Testis (tissue), 3 donors: ENCODE measurements around the gene MAGI1. TPM values are rescaled to one million over a fixed set of nuclear protein-coding genes. Genes with fewer than 3 reads are reported as not detected.

Experiments used
- DNase-seq: peaks from one replicate; pipeline ENCODE4 v3.0.0-alpha.2; 2019
- H3K27ac ChIP-seq, 2 donors: fragments of 200-600 bp; sonication (generic); one replicate each; pipeline ENCODE4 v1.5.1; 2019
- H3K27me3 ChIP-seq: fragments of 200-600 bp; sonication (generic); one replicate; pipeline ENCODE4 v1.5.1; 2019
- H3K36me3 ChIP-seq: fragments of 200-600 bp; sonication (generic); one replicate; pipeline ENCODE4 v1.5.1; 2017; ENCODE audit warnings: low read depth; ENCODE audit errors: missing control alignments
- H3K4me1 ChIP-seq: fragments of 200-600 bp; sonication (generic); one replicate; pipeline ENCODE4 v1.5.1; 2019
- H3K4me3 ChIP-seq, 2 donors: fragments of 200-600 bp; sonication (generic); one replicate each; pipeline ENCODE4 v1.5.1; 2017 to 2019
- H3K9me3 ChIP-seq: fragments of 200-600 bp; sonication (generic); one replicate; pipeline ENCODE4 v1.5.1; 2017
- POLR2A ChIP-seq: fragments of 450-650 bp; IDR thresholded peaks from one replicate; pipeline ENCODE4 v1.6.1; 2017; ENCODE audit warnings: antibody characterized with exemption, mild to moderate bottlenecking, moderate library complexity
- WGBS, 2 donors: methylation state at CpG; one replicate each; pipeline ENCODE4 v1.1.5; 2018; 5-methylcytosine and 5-hydroxymethylcytosine counted together
- intact Hi-C: fragments of 100-400 bp; cut with DNase I; formaldehyde crosslinking; loops from one replicate; pipeline ENCODE4 v1.15.1; 2023; ENCODE audit warnings: low total_unique reads
- polyA plus RNA-seq: library from polyadenylated mRNA; stranded (reverse); fragments of 350-450 nt; fragmentation: Illumina TruSeq; extraction: RNeasy Lipid Tissue Mini Kit (QIAGEN cat#74804); gene quantifications from one replicate; pipeline ENCODE4 v1.2.3, GENCODE V29; 2014; ENCODE audit warnings: low read depth, low replicate concordance; ENCODE audit not compliant: insufficient read depth
- total RNA-seq, 2 donors: library from RNA; depleted of rRNA; stranded (reverse); fragments of >200 nt; gene quantifications; one replicate each; pipeline ENCODE4 v1.2.3, GENCODE V29; 2016
- TF ChIP-seq, protein P1 (sequence below), 3 experiments: fragments of 450-650 bp in 2 of 3; fragments of 200-600 bp in 1 of 3; sonication (generic) in 1 of 3; IDR thresholded peaks; one replicate each; pipeline ENCODE4 v1.5.1; 2016 to 2019; ENCODE audit warnings: antibody characterized with exemption in 3 of 3, mild to moderate bottlenecking in 2 of 3, moderate library complexity in 1 of 3

The MAGI1 gene
- total and polyA plus RNA-seq, 3 donors from 2014 or later: 55.4 to 60.4 (median 56.1) TPM

GRCh38 chr3:65625305-65625704 lies 413.4 kb downstream of the MAGI1 start:
- intact Hi-C loops: no loop called here
- Histone ChIP-seq H3K9me3 (no peaks in the 10 kb centered on the region), H3K27me3 (no peaks in the 10 kb centered on the region), H3K4me3 (no peak overlapping the region), H3K36me3 (no peaks in the 10 kb centered on the region), H3K4me1 (no peaks in the 10 kb centered on the region), H3K27ac (no peak overlapping the region)
- no peak for TF ChIP-seq POLR2A
- TF ChIP-seq, protein P1, sequence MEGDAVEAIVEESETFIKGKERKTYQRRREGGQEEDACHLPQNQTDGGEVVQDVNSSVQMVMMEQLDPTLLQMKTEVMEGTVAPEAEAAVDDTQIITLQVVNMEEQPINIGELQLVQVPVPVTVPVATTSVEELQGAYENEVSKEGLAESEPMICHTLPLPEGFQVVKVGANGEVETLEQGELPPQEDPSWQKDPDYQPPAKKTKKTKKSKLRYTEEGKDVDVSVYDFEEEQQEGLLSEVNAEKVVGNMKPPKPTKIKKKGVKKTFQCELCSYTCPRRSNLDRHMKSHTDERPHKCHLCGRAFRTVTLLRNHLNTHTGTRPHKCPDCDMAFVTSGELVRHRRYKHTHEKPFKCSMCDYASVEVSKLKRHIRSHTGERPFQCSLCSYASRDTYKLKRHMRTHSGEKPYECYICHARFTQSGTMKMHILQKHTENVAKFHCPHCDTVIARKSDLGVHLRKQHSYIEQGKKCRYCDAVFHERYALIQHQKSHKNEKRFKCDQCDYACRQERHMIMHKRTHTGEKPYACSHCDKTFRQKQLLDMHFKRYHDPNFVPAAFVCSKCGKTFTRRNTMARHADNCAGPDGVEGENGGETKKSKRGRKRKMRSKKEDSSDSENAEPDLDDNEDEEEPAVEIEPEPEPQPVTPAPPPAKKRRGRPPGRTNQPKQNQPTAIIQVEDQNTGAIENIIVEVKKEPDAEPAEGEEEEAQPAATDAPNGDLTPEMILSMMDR (IDR thresholded peaks at IDR 0.05): no peak
- DNase-seq: no peak
- 77 to 86% methylated on average over 3 of the region's 3 CpGs for WGBS, 2 donors

DNA sequence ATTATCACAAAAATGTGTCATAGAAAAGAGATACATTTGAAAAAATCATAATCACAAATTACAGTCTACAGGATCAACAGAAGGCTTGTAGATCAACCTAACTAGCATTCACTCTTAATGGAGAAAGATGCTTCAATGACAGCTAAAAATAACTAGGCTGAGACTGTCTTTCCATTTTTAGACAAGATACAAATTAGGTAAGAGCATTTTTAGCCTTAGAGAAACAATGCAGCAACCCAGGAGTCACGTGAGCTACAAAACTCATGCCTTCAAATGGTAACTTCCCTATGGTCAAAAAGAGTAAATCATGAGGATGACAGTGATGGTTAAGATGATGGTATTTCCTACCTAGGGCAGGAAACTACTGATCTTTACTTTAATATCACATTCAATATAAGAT lies 415.4 kb downstream of the MAGI1 start:
- Histone ChIP-seq H3K36me3 (no peaks in the 10 kb centered on the region), H3K4me1 (no peaks in the 10 kb centered on the region), H3K27ac (no peak overlapping the region), H3K9me3 (no peaks in the 10 kb centered on the region), H3K4me3 (no peak overlapping the region), H3K27me3 (no peaks in the 10 kb centered on the region)
- no peak for DNase-seq
- TF ChIP-seq POLR2A: no peak
- TF ChIP-seq, protein P1 (IDR thresholded peaks at IDR 0.05): no peak
- WGBS, 2 donors: 74 to 75% methylated on average over 1 of the region's 1 CpG
- intact Hi-C loops: no loop called here

- no peak for DNase-seq
- Histone ChIP-seq H3K4me1 (no peaks in the 10 kb centered on the region), H3K27ac (no peak overlapping the region), H3K4me3 (no peak overlapping the region), H3K9me3 (no peaks in the 10 kb centered on the region), H3K36me3 (no peaks in the 10 kb centered on the region), H3K27me3 (no peaks in the 10 kb centered on the region)
- 81 to 88% methylated on average over 1 of the region's 1 CpG for WGBS, 2 donors
- intact Hi-C loops: no loop called here
- TF ChIP-seq, protein P1 (IDR thresholded peaks at IDR 0.05): no peak
- TF ChIP-seq POLR2A: no peak
Observed at GRCh38 chr3:65619888-65620287, 418.8 kb downstream of the MAGI1 start.

- Histone ChIP-seq H3K27me3 (no peaks in the 10 kb centered on the region), H3K36me3 (no peaks in the 10 kb centered on the region), H3K4me3 (no peak overlapping the region), H3K9me3 (no peaks in the 10 kb centered on the region), H3K27ac (no peak overlapping the region), H3K4me1 (no peaks in the 10 kb centered on the region)
- intact Hi-C loops: no loop called here
- no peak for DNase-seq
- WGBS, 2 donors: 78 to 79% methylated on average over 5 of the region's 5 CpGs
- TF ChIP-seq, protein P1 (IDR thresholded peaks at IDR 0.05): no peak
- TF ChIP-seq POLR2A: no peak
Observed at GRCh38 chr3:65619451-65619881, 419.3 kb downstream of the MAGI1 start.

- no peaks in the 10 kb centered on the region for H3K4me1 ChIP-seq
- H3K27me3 ChIP-seq: no peaks in the 10 kb centered on the region
- TF ChIP-seq POLR2A: no peak
- TF ChIP-seq, protein P1 (IDR thresholded peaks at IDR 0.05): no peak
- DNase-seq: no peak
- no peak overlapping the region for H3K4me3 ChIP-seq
- no peaks in the 10 kb centered on the region for H3K36me3 ChIP-seq
- WGBS, 2 donors: 86 to 94% methylated on average over 1 of the region's 1 CpG
- intact Hi-C loops: no loop called here
- no peaks in the 10 kb centered on the region for H3K9me3 ChIP-seq
- H3K27ac ChIP-seq: no peak overlapping the region
Observed at GRCh38 chr3:65618599-65618998, 420.1 kb downstream of the MAGI1 start.
